Pulmonary artery endothelial cell (primary cell): Measurements from ENCODE around the gene PARD6G. TPM values are rescaled to one million over a fixed set of nuclear protein-coding genes. Genes with fewer than 3 reads are reported as not detected.

Source experiments
- DNase-seq: peaks from one replicate; pipeline ENCODE4 v3.0.0-alpha.2; 2011; ENCODE audit warnings: low read depth, low spot score
- total RNA-seq: library from RNA; depleted of rRNA; stranded (reverse); fragments of >200 nt; gene quantifications from 2 replicates; pipeline ENCODE4 v1.2.3, GENCODE V29; 2014

The PARD6G gene
- total RNA-seq, 1 donor from 2014 or later: 0.99 TPM

DNA sequence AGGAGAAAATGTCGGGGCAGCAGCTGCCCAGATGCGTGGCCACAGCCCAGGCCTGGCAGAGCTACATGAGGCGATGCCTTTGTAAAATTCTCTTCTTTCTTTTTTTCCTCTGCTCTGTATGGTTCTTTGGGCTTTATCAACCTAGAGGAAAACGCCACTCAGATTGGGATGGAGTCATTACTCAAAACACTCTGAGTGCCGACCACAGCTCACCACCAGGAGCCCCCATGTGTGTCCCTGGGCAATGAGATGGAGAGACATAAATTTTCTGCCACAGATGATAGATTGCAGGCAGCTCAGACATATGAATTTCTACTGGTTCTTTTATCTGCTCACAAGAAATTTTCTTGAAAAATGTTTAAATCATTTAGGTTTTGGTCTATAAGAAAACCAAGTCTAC, 56.0 kb downstream of the PARD6G start:
- DNase-seq: no peak

DNA sequence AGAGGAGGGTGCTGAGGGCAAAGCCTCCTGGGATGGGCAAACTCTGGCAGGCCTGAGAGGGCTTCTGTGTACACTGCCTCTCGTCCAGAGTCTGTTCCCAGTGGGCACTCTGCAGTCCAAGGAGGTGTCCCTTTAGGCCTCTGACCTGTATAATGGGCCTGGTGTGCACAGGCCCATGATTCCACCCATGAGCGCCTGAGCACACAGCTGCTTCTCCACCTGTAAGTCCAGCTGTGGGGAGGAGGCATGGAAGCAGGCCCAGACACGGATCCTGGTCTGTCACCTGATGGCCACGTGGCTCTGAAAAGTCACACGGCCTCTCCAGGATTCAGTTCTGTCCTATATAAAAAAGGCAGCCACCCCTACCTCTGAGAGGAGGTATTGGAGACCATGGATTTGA, 57.0 kb downstream of the PARD6G start:
- DNase-seq: no peak

DNA sequence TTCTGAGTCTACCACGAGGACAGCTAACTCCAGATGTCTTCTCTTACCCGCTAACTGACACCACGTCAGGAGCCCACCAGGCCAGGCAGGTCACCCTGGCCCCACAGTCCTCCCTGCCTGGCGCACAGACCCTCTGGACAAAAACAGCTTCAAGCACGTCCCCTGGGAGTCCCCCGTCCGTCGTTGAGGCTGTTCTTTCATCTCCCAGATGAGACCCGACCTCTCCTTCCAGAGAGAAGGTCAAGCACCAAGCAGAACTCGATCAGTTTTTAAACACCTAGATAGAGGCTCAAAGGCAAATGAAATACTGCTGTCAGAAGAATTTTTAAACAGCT, 57.8 kb downstream of the PARD6G start:
- DNase-seq: no peak

DNA sequence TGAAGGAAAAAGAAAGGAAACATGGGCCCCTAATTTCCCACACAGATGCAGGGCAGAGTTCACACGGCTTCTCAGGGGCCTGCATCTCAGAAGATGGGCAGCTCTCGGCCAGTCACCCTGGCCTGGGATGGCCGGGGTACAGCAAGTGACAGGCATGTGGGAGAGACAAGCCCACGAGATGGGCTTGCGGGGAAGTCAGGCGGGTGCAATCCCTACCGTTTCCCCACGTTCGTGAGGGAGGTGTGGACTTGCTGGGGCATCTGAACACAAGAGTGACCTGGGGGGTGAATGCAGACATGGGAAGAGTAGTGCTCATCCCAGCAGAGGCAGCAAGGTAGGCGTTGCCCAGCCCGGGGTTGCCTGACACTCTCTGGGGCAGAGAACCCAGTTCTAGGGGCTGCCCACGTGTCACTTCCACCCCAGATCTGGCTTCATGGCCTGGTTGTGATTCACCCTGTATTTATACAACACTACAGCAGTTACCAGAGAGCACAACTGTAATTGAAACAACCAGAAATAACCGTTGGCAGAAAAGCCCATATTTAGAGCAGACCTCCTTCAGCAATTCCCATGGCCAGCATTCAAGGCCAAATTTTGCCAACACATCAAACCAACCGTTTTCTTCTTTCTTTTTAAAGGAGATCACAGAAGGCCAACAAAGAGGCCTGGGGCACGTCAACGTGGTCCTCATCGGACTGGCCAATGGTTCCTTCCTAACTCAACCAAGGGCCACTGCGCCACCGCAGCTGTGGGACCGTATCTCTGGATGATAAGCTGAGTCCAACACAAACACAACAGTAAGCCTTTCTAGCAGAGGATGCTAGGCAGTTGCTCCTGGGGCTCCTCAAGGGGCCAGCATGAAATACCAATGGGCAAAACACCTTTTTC, 58.4 kb downstream of the PARD6G start:
- DNase-seq: no peak

DNA sequence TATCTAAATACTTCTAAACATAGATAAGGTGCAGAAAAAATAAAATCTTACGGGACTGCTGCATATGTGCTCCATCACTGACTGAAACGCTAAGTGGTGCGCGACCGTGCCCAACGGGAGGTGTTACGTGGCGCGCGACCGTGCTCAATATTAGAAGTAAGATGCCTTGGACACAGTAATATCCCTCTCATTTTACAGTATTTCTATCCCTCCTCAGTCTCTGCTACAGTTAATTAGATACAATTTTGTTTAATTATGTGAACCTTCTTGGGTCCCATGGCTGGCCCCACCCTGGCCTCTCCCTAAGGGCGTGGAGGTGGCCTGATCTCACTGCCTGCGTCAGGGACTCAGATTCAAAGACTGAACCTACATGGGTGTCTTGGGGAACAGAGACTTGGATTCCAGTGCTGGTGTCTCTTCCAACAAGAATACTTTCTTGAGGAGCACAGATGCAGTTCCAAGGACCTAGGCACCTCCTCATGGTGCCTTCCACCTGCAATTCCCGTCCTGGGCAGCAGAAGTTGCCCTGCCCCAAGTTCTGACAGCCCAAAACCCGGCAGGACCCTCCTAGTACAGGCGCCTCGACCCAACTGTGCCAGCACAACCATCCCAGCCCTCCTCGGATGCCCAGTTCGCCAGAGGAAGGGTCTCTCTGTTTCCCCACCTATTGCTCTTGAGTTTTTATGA, 59.2 kb downstream of the PARD6G start:
- DNase-seq: no peak

DNA sequence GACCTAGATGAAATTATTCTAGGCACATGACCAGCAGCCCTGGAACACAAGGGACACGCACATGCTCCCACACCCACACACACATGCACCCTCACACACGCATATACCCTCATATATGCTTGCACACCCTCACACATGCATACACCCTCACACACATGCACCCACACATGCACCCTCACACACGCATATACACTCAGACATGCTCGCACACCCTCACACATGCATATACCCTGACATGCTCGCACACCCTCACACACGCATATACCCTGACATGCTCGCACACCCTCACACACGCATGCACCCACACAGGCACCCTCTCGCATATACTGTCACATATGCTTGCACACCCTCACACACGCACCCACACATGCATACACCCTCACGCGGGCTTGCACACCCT, 61.8 kb downstream of the PARD6G start:
- no peak for DNase-seq

DNA sequence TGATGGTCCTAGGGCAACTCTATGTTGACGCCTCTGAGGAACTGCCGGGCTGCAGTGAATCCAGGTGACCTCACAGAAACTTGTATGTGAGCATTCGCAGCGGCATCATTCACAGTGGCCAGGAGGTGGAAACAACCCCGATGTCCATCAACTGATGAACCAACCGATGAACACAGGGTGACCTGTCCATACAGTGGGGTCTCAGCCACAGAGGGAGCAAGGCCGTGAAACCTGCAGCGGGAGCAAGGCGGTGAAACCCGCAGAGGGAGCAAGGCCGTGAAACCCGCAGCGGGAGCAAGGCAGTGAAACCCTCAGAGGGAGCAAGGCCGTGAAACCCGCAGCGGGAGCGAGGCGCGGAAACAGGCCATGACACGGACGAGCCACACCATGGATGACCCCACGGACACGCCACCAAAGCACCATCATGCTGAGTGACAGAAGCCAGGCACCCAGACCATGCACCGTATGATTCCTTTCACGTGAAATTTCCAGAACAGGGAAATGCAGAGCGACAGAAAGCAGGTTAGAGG, 63.0 kb downstream of the PARD6G start:
- no peak for DNase-seq

DNA sequence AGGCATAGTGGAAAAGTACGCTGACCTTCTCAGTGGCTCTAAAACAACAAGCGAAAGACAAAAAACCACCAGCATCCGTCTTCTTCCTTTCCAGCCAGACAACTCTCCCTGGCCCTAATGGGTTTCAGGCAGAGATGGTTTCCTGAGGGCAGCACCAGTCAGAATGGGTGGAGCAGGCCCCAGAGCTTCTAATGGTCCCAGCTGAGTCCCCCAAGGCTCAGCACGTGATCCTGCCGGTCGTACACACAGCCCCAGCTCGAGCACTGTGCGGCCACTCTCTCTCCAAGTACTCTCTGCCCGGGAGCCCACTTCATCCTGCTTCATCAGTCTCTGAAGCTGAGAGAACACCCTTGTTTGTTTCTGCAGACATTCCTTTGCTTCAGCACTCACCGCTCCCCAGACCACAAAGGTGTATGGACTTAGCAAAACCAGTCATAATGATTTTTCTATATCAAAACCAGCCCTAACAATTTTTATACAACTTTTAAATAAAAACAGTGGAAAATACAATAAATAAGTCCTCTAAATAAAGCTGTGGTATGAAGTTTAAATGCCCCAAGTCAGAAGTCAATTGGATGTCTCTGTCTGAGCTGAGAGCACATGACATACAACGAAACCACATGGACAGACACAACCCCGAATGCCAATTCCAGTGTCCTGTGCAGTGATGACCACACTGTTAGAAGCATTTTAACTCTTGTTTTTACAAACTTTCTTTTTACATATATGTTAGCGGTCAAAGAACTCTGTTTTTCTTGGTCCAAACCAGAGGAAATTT, 63.9 kb downstream of the PARD6G start:
- no peak for DNase-seq

DNA sequence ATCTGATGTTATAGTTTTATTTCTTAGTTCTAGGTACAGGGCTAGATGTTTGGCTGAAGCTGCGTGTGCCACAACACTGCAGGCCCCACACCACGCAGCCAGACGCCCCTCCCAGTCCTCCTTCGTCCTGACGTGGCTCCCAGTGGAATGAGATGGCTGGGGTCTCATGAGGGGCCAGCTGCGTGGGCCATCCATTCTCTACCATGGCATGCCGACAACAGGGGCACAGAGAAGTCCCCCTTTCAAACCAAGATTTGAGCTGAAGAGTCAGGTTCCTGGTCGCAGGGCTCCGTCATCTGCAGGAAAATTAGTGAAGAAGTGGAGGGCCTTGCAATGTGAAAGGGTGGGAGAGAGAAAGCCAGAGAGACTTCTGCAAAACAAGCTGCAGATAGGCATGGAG, 64.5 kb downstream of the PARD6G start:
- DNase-seq: no peak

DNA sequence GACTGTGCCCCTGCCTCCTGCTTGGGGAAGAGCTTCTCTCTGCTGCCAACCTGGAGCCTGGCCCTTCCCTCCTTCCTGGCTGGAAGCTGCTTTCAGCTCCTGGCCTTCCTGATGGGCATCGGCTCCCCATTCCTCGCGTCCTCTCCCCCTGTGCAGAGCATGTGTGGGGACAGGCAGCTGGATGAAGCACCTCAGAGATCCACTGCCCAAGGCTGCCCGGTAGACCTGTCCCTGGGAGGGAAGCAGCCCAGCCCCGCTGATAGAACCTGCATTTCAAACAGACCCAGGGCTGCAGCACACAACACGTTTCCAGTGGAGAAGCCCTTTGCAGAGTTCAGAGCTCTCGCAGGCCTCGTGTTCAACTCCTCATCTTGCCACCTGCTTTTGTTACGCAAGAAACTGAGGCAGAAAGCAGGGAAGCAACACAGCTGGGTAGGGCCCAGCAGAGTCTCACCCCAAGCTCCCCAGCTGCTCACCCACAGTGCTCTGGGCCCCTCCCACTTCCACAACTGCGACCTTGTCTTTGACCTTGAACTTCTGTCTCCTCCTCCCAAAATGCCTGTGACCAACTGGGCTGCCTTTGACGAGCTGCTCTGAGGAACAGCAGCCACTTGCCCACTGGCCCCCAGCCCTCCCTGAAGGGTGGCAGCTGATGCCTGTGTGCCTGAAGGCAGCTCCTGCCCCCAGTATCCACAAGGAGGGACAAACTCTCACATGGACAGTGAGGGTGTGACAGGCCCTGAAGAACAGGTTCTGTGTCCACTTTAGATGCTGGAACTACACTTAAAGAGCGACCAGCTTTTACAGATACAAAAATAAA, 65.5 kb downstream of the PARD6G start:
- DNase-seq: no peak

DNA sequence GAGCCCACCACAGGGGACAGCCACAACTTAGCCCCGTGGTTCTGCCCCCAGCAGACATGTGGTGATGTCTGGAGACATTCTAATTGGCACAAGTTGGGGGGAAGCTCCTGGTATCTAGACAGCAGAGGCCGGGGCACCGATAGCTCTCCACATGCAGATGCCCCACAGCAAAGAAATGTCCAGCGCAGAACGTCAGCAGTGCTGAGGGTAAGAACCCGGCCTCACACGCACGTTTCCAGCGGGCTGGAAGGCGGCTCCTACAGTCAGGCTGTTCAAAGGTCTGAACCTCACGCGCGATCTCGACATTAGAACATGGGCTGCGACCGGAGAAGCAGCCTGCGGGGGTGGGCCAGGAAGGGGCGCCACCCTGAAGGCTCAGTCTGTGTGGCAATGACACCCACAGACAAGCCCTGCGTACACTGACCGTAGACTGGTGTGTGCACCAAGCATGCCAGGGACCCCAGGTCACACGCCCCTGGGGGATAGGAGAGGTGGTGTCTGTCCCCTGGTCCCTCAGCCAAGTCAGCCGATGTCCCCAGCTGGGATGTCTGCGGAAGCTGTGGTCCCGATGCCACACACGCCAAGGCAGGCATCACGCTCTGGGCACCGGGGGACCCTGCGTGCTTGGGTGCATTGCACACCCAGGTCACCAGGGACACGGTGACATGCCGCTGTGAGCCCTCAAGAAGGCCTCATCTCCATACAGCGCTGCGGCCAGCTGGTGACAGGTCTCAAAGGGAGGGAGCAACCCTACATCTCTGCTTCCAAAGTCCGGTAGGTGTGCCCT, 66.3 kb downstream of the PARD6G start:
- DNase-seq: no peak

DNA sequence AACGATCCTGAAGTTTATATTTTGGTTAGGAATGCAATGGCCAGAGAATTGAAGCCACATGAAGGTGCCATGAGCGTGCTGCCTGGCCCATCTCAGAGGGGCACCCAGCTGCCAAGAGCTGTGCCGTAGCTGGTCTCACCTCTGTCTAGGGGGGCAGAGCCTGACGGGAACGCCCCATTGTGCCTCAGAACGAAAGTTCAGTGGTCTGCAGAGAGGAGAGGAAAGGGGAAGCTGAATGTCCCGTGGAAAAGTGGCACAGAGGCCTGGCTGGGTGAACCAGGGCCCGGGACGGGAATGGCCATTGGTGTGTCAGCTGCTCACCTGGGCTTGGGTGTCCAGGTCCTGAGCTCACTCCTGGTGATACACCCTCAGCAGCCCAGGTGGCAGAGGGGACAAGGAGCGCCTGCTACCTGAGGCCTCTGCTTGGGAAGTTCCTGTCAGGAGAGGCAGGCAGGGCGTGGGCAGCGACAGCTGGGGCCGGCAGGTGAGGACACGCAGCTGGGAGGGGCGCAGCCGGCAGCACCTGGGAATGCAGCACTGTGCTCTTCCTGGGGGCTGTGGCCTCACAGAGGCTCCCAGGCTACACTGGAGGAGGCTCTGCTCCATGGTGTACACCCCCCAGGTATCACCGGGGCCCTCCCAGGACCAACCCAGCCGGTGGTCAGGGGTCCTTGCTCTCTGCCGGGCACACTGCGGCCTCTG, 67.3 kb downstream of the PARD6G start:
- DNase-seq: no peak

DNA sequence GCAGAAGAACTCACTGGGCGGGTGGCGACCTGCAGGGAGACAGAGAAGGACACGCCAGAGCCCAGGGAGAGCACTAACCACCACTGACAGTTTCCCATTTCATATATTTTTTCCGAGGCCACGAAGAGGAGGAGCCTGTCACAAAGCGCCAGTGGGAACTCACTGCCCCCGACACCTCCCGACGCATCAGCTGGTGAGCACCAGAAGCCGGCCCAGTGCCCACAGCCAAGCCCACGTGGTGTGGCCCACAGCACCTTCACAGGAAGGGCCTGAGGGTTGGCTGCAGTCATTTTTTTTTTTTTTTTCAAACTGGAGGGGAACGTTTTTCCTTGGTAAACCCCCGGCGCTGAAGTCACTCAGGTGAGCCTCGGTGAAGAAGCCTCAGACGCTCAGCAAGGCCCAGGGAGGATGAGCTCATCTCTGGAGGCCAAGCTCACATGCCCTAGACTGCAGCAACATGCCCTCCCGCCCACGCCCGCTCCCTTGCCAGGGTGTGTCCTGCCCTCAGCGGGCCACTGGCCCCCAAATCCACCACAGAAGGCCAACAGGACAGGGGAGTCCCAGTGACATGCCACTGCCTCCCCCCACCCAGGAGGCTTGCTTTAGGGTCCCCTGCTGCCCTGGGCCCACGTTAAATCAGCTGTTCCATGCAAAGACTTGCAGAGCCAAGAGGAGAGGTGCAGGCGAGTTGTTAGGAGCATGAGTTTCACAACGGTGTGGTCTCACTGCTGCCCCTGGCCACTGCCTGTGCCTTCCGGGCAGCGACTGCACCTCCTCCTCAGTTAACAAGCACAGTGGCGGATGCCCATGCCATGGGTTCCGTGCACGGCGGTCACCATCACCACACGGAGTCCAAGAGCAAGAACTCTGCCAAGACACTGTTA, 68.1 kb downstream of the PARD6G start:
- no peak for DNase-seq

DNA sequence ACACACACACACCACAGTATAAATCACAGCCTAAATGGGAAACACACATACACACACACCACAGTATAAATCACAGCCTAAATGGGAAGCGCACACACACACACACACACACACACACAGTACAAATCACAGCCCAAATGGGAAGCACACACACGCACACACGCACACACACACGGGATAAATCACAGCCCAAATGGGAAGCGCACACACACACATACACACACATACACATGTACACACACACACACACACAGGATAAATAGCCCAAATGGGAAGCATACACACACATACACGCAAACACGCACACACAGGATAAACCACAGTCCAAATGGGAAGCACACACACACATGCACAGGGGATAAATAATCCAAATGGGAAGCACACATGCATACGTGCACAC, 70.2 kb downstream of the PARD6G start:
- DNase-seq: no peak

DNA sequence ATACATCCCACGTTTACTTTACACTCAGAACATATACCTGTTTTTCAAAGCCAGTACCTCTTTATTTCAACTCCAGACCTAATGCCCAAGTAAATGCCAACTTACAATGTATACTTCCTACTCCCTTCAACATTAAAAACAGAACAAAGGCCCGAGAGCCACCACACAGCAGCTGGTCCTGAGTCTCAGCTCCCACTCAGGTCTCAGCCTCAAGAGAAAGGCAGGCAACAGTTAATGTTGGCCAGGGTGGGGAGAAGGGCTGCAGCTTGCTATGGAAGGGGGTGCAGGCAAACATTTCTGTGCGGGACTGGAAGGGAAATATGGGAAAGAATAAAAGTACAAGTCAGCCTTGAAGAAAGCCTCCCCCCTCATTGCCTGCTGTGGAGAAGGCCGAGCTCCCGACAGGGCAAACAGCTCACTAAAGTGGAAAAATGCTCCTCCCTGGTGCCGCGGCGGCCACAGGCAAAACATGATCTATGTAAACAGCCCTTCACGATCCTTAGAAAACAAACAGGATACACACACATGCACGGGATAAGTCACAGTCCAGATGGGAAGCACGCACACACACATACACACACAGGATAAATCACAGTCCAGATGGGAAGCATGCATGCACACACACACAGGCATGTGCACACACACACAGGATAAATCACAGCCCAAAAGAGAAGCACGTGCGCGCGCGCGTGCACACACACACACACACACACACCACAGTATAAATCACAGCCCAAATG, 70.8 kb downstream of the PARD6G start:
- DNase-seq: no peak

DNA sequence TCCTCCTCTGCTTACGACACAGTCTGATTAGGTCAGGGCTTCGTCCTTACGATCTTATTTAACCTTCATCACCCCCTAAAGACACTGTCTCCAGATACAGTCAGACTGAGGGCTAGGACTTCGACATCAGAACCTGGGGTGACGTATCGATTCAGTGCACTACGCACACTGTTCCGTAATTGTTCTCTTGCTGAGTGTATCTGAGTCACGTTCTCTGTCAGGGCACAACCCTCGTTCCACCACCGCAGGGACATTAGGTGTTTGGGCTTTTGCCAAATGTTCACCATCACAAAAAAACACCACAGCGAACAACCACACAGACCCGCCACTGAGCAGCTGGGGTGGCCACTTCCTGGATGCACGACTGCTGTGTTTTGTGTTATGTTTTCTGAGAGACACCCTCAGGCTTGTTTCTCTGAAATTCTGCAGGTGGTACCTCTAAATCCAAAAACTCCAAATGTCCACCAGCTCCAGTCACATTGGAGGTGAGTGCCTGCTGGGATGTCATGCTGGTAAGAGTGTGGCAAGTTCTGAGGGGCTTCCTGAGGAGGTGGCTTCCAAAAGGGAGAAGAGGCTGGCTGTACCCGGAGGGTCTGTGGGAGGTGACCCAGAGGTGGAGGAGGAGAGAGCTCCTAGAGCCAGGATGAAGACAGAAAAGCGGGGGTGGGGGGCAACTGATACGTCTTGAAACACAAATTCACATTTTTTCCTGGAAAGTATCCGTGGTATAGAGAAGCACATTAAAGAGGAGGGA, 71.7 kb downstream of the PARD6G start:
- DNase-seq: no peak

DNA sequence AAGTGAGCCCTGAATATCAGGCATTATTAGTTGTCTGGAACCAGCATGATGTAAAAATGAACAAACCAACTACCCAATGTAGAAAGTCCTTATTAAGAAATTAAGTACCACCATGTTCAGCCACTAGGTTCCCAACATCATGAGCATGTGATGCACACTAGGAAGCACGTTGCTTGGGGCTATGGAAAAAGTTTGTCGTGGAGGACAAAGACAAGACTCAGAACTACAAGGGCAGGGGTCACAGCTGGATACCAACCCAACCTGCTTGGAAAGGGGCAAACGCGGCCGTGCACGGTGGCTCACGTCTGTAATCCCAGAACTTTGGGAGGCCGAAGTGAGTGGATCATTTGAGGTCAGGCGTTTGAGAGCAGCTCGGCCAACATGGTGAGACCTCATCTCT, 74.3 kb downstream of the PARD6G start:
- no peak for DNase-seq
